GM19324 (cell line): ENCODE measurements around the gene CASP10.

Source experiments
- ATAC-seq: cut with Tn5 transposase; IDR thresholded peaks from one replicate; pipeline ENCODE4 v1.9.1; 2021; ENCODE audit warnings: mild to moderate bottlenecking, moderate library complexity; ENCODE audit not compliant: unreplicated experiment, low FRiP score

CASP10 gene

GRCh38 chr2:201191132-201191875 lies 8.4 kb downstream of the CASP10 start:
- ATAC-seq, result no peak

DNA sequence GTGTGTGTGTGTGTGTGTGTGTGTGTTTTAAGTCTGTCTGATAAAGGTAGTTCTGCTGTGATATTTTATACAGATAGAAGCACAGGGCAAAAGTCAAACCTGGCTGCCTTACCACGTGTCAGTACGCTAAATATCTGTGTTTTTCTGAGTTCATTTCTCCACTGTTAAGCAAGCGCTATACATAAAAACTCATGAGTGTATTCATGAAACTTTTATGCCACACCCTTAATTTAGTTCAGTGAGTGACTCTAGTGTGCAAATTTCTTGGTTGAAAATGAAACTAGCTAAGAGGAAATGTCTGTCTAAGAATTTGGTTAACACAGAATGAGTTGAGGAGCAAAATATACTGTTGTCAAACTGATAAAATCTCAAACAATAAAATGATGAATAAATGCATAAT lies 11.2 kb downstream of the CASP10 start:
- peak; percentile 79 for ATAC-seq

DNA sequence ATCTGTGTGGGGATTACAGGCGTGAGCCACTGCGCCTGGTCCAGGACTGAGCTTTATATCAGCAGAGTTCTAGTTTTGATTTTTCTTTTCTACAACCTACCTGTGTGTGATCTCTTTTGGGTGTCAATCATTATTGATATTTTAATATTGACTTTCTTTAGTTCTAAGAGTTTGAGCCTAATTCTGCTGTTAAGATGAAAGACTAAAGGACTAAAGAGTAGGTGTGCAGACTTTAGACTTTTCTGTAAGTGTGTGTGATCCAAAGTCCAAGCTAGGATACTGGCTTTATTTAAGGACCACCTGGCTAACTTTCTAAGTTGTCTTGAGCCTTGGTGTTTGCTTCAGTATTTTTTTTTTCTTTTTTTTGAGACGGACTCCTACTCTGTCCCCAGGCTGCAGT lies 12.4 kb downstream of the CASP10 start:
- no peak for ATAC-seq

GRCh38 chr2:201196003-201196402 lies 13.1 kb downstream of the CASP10 start:
- no peak for ATAC-seq

- ATAC-seq, result no peak
These were observed 13.9 kb downstream of the CASP10 start for GRCh38 chr2:201196803-201197202.

- ATAC-seq, result no peak
These were observed 14.8 kb downstream of the CASP10 start for GRCh38 chr2:201197781-201198180.

- no peak for ATAC-seq
These were observed 16.9 kb downstream of the CASP10 start for GRCh38 chr2:201199847-201200246.

- no peak for ATAC-seq
These were observed 17.4 kb downstream of the CASP10 start for GRCh38 chr2:201200345-201200744.

DNA sequence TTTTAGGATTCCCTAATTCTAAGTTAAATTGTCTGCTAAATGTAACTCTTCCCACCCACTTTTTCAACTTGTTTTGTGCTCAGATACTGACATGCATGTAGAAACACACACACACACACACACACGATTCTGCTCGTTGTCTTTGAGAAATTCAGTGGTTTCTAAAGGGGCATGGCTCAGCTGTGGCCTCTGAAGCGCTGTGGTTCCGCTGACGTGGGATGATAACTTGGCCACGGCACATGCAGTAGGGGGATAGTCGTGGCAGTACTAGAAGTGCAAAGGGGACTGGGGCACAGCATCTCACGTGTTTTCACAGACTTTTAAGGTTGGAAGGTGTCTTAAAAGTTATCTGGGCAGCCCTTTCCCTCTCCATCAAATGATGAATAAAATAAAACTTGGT lies 18.4 kb downstream of the CASP10 start:
- ATAC-seq, result no peak

GRCh38 chr2:201203916-201204654 lies 21.1 kb downstream of the CASP10 start:
- no peak for ATAC-seq

GRCh38 chr2:201204655-201205514 lies 21.9 kb downstream of the CASP10 start:
- no peak for ATAC-seq

DNA sequence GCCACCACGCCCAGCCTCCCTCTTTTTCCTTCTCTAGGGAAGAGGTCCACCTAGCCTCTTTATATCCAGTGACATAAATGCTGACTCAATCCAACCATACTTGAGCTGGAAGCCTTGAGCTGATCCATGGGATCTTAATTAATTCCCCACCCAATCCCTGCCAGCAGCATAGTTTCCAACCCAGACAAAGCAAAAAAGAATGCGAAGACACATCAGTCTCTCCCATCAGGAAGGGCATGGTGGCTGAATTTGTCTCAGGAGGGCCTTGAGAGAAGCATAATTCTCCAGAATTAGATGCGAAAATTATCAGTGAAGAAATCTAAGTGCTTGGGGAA lies 22.5 kb downstream of the CASP10 start:
- ATAC-seq, result no peak

DNA sequence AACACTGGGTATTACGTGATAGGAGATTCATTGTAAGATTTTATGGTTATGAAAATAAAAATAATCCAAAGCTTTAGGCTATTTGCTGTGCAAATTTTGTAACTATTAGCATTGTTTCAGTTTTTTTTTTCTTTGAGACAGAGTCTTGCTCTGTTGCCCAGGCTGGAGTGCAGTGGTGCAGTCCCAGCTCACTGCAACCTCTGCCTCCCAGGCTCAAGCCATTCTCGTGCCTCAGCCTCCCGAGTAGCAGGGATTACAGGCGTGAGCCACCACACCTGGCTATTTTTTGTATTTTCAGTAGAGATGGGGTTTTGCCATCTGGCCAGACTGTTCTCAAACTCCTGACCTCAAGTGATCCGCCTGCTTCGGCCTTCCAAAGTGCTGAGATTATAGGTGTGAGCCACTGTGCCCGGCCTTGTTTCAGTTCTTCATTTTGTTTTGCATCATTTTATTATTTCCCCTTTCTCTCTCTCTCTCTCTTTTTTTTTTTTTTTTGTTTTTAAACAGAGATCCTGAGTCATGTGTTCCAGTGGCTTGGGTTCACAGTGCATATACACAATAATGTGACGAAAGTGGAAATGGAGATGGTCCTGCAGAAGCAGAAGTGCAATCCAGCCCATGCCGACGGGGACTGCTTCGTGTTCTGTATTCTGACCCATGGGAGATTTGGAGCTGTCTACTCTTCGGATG lies 25.8 kb downstream of the CASP10 start:
- ATAC-seq, result peak; percentile 74

DNA sequence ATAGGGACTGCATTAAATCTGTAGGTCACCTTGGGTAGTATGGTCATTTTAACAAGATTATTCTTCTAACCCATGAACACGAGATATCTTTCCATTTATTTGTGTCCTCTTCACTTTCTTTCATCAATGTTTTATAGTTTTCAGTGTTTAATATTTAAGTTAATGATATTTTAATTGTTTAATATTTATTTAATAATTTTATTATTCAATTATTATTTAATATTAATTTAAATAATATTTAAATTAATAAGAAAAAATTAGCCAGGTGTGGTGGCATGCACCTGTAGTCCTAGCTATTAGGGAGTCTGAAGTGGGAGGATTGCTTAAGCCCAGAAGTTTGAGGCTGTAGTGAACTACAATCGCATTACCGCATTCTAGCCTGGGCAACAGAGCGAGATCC lies 33.0 kb downstream of the CASP10 start:
- ATAC-seq, result no peak

DNA sequence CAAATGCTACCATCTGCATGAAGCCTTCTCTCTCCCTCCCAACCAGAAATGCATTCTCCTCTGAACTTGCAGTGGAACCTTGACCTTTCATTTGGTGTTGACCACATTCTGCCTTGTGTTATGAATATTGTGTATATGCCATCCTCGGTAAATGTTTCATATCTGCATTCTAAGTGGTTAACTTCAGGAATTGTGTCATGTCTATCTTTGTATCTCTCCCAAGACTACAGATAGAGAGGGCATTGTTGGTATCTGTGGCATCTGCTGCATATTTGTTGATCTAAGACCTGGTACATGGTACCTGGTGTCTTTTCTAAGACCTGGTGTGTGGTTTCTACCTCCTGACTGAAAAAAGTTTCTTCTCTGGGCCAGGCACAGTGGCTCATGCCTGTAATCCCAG lies 34.0 kb downstream of the CASP10 start:
- no peak for ATAC-seq

GRCh38 chr2:201218780-201219179 lies 35.8 kb downstream of the CASP10 start:
- no peak for ATAC-seq

DNA sequence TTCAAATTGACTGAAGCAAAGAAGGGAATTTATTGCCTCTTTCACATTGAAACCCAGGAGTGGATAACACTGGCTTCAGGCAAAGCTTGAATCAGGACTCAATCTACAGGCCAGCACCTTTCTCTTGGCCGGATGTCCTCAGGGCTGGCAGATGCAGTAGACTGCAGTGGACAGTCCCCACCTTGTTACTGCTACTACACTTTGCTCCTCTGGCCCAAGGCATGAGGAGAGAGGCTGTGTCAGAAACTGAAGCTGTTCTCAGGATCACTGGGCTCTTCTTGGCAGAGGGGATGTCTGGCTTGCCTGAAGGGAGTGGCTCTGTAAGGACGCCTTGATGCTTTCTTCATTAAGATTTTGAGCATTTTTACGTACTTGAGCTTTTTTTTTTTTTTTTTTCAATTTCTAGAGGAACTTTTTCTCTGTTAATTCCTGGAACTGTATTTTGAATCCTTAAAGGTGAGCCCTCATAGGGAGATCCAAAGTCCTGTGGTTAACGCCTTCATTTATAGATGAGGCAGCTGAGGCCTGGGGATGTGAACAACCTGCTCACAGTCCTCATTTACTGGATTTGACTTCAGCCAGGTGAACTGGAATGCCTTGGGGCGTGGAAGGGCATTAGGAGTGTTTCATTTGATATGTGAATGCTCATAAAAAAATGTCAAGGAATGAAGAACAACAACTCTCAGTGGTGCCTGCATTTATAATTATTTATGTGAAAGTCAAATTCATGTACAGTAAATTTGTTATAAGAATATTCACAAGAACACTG lies 36.6 kb downstream of the CASP10 start:
- ATAC-seq, result no peak

DNA sequence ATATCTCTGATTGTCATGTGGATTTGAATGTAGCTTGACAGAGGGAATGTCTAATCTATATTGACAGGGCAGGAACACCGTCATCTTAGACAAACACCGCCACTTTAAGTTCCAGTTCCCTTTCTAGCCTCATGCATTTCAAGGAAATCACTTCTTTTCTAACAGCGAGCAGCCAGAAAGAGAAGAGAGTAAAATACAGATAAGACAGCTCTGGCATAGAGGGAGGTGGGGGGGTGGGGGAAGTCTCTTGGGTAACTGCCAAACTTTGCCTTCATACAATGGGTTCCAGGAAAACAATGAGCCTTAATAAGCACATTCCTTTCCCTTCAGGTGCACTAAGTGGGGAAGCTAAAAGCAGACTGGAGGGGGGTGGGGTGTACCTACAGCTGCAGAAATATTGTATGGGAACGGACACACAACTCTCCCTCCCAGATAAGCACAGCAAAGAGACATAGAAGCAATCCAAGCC lies 37.2 kb downstream of the CASP10 start:
- no peak for ATAC-seq

DNA sequence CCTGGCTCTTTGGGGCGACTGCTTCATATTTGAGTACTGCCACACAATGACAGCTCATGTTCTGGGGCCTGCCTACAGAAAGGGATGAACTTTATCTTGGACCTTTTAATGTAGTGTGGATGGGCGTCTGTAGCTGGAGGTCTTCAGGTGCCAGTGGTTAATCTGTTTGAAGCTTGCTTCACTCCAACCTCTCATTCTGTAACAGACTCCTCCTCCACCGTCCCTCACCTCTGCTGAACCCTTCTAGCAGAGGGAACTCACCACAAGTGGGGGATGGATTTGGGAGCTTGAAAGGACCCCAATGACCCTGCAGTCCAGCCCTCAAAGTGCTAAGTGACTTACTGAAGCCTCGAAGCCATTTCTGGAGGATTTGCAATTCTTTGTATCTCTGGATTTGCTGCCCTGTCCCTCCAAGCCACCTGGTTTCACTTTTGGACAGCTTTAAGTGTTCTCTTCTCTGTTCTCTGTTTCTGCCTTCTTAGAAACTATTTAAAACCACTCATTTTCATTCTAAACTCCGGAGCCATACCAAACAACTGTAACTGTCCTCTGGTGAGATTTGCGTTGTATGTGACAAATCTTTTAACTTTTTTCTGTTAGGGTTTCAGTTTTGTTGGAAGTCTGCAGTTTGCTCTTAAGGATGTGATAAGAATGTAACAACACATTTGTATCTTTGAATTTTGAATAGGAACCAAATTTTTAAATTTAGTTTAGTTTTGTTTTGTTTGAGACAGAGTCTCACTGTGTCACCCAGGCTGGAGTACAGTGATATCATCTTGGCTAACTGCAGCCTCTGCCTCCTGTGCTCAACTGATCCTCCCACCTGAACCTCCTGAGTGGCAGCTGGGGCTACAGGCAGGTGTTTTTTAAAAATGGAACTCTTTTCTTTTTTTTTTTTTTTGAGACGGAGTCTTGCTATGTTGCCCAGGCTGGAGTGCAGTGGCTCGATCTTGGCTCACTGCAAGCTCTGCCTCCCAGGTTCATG lies 40.4 kb downstream of the CASP10 start:
- ATAC-seq, result peak; percentile 90
